Stimulated activated CD4-positive, alpha-beta T cell treated with anti-CD3 and anti-CD28 coated beads, Interleukin-15, amount 100 ng/mL, for 48 hours (primary cell): Measurements from ENCODE around the gene RAPGEF4.

Source experiments
- DNase-seq, 2 donors: peaks; one replicate each; pipeline ENCODE4 v3.0.0-alpha.2; 2020; ENCODE audit warnings: low read depth in 2 of 2

The RAPGEF4 gene

DNA sequence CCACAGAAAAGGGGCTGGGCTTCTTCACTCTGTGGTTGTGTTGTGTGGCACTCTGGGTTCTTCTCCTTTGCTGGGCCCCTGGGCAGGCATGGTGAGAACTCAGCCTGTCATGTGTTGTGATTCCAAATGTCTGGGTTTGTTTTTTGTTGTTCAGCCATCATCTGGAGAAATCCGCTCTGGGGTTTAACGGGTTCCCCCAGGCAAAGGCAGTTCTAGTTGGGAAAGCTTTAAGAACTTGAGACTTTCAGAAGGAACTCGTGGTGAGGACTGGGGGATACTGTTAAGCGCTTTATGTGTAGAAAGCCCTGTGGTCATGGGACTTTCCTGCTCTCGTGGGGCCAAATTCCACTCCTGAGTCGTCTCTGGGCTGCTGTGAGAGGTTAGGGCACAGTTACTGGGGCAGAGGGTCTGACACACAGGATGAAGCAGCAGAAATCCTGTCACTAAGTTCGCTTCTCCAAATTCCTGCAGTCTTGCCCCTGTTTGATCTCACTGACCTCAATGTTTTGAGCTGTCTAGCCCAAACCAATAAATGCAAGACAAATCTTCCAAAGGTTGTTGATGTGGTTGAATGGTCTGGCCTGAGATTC, 87.7 kb downstream of the RAPGEF4 start:
- no peak for DNase-seq

DNA sequence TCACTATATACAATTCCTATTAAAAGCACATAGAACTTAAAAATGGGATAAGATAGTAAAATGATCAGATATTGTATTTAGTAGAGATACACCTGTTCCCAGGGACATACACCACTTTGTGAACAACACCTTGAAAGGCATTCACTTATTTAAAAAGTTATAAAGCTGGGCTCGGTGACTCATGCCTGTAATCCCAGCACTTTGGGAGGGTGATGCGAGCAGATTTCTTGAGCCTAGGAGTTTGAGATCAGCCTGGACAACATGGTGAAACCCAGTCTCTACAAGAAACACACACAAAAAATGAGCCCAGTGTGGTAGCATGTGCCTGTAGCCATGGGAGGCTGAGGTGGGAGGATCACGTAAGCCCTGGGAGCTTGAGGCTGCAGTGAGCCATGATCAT, 90.9 kb downstream of the RAPGEF4 start:
- no peak for DNase-seq

DNA sequence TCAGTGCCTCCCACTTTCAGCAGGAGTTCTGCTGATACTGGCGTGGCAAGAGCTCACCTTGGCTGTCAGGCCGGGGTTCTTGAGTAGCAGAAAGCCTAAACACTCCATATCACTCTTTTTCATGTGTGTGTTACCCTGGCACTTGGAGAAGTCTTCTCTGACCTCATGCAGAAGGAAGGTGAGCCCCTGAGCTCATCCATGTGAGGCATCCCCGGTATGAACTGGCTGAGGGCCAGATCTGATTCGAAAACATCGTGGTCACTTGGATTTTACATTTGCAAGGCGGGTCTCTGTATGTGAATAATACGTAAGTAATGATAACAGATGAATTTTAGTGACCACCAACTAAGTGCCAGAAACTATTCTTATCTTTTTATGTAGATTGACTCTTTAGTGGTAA, 93.6 kb downstream of the RAPGEF4 start:
- DNase-seq = no peak

DNA sequence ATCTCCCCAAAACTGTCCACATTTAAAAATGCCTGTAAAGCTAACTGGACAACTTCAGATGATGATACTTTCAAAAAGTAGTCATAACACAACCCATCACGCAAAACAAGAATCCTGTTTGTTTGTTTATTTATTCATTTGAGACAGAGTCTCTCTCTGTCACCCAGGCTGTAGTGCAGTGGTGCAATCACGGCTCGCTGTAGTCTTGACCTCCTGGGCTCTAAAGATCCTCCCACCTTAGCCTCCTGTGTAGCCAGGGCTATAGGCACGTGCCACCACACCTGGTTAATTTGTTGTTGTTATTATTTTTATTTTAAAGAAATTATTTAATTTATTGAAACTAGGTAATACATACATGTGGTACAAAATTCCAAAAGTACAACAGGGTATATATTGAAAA, 94.8 kb downstream of the RAPGEF4 start:
- no peak for DNase-seq

DNA sequence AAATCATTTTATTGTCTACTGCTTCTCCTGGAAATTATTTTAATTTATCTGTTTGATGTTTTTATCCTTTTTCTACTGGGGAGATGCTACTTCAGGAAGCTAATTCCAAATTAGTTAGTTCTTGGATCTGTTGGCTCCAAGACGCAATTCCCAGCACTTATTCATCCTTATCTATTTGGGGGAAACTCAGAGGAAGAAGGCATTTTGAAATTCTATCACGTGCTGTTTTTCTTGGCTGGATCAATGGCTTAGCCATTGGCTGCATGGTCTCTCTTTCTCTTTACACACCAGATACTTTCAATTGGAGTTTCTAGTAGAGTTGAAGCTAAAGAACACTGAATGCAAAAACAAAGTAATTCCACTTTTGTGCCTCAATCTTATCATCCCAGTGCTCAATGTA, 98.3 kb downstream of the RAPGEF4 start:
- DNase-seq = no peak

DNA sequence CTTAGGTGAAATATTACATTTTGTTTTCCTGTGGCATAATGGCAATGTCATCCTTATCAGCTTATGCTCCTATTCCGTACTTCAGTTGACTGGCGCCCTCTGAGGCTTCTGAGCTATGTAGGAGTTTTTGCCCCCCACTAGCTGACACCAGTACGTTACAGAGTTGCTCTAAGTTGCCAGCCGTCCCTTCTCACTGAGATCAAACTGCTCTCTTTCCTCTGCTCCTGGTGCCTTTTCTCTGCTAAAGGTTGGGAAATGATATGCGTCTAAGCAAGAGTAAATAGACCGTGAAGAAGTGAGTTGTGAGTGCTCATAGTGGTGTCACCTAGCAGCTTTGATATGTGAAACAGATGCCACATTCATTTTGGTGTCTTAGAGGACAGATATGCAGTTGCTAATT, 99.2 kb downstream of the RAPGEF4 start:
- DNase-seq = no peak

DNA sequence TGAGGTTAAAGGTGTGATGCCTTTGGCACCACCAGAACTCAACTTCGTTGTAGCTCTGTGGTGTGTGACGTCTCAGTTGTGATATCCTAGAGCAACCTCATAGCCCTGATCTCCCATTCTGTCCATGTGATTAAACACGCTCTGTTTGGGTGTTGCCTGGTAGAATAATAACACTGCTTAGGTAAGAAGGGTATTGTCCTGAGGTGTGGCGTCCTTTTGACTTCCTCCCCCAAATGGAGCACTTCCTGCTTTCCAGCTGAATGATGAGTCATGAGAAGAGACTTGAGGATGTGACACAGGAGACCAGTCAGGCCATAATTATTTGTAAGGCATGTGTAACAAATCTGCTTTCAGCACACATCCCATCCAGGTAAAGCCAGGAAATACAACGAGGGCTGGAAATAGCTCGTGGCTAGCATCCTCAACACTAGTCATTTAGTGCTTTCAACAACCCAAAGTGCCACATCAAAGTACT, 100.7 kb downstream of the RAPGEF4 start:
- no peak for DNase-seq

DNA sequence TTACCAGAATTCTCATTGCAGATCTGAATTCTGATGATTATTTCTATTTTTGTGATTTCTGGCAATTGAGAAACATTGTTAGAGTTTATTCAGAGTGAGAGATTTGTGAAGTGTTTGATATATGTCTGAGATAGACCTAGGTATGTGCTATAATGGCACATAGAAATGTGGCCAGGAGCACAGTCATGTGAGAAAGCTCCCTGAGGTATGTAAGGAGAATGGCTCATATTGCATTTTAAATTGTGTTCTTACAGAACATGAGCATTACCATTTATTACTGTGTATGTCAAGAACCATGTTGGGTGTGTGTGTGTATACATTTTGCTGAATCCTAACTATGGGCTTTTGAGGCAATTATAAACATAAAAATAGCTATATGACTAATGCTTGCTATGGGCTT, 101.2 kb downstream of the RAPGEF4 start:
- no peak for DNase-seq

DNA sequence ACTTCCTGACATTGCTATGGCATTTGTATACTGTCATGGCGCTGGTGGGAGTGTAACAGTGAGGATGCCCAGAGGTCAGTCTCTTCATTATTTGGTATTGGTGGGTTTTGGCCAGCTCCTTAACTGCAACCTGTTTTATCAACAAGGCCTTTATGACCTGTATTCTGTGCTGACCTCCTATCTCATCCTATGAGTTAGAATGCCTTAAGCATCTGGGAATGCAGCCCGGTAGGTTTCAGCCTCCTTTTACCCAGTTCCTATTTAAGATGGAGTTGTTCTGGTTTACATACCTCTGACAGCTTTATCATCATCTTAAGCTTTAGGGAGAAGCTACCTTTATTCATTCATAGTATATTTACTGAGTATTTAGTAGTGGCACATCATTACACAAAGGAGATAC, 103.8 kb downstream of the RAPGEF4 start:
- DNase-seq = no peak

DNA sequence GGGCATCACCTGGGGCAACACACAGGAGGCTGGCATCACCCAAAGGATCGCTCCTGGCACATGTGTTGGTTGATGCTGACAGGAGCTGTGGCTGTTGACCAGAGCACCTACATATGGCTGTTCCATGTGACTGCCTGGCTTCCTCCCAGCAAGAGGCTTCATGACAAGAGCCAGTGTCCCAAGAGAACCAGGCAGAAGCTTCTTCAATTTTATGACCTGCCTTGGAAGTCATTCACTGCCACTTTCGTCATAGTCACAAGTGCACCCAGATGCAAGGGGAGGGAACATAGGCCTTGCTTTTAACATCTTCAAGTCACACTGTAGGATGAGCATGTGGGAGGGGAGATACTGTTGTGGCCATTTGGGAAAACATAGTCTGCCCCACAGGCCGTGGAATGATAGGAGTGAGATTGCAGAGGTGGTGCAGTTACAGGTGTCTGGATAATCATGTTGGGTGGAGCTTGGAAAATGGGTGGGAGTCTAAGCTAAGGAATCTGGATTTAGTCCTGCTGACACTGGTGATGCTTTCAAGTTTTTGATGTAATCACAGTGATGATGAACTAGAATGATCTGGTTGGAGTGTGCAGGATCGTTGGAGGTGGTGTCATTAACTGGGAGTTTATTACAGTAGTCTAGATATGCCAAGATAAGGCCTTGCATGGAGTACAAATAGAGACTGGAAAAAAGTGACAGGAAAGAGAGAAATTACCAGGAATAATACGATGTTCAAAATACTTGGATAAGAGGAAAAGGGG, 107.0 kb downstream of the RAPGEF4 start:
- DNase-seq = no peak

DNA sequence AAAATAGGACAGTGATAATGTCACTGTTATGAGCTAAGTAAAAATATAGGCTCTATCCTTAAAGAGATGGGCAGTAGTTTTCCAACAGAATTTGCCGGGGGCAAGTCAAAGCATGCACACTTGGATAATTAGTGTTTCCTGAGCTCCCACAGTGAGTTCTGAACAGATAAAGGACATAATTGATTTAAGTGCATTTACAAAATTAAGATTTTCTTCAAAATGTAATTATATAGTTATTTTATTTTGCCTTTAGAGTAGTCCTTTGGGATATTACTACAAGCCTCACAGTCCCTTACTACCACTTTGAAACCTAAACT, 107.6 kb downstream of the RAPGEF4 start:
- DNase-seq = no peak

DNA sequence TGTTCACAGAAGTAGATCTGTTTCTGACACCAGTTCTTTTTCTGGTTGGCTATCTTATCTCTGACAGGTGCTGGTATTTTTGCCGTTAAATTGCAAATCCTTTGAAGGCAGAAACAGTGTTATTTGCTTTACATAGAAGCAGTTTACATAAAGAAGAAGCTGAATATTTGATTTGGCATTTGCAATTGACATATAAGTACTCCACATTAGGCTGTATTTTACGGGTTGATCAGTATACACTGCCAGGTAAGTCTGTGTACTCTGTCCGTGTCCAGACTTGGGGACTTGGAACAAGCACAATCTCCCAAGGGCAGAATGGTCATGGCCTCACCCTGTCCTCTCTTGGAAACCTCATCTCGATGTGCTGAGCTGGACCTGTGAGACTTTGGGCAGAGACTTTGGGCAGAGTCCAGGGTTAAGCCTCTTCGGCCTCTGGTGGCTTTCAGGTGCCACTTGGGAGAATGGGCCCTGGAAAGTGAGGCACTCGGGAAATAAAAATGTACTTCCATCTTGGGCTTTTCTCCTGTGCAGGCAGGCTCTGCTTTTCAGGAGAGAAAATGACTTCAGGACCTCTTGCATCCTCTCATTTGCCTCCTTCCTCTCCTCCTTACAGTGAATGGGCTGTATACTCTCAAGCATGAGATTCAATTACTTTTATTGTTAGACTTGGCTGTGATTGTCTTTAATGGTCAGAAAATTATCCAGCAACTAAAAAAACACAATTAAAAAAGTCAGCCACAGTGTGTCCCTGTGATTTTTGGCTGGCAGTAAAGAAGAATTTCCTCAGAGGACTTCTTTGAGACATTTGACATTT, 108.5 kb downstream of the RAPGEF4 start:
- no peak for DNase-seq

DNA sequence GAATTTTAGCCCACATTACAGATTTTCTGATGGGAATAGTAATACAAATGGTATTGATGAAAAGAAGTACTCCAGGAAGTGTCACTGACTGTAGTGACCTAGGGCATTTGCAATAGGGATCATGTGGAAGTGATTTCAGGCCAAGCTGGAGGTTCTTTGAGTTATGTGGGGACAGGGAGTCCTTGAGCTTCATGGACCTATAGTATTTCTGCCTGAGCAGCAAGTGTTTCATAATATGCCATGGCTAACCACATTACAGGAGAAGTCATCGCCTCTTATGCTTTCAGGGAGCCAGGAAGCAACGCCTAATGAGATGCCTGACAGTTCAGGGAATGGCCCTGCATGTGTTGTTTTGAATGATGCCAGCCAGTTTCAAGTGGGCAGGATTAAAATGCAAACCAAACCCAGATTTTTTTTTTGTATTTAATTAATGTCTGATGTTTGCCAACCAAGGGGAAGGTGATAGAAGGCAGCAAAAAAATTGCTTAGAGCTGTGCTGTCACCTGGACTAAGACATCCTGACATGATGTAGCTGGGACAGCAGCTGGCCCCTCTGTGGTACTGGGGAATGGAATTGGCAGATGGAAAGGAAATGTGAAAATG, 109.5 kb downstream of the RAPGEF4 start:
- DNase-seq = no peak

DNA sequence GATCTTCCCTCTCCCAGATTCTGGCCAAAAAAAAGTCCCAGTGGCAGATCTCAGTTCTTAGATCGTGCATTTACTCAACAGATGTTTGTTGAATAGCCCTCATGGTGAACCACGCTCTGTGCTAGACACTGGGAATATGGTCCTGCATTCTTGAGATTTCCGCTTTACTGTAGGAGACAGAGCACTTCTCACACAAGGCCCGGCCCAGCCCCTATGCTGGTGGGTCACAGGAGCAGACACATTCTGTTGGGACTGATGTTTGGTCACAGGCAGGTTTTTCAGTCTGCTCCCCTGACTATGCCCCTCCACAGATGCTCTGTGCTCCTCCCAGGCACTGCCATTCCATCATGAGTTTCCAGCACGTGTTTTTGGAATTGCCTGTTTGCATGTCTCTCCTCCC, 110.9 kb downstream of the RAPGEF4 start:
- no peak for DNase-seq

DNA sequence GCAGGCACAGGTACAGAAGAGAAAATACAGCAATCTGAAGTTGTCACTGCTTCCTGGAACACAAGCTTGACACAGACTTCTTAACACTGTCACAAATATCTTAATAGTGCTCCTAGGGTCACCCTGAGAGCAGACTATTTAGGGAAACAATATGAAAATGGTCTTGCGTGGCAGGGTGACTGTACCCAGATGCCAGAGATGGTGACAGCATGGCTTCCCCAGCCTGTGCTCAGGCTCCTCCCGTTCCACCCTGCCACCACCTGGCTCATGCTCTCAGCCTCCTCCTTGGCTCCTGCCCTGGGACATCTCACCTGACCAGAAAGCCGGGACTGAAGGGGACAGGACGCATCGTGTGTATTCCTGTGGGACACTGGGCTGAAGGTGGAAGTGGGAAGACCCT, 111.5 kb downstream of the RAPGEF4 start:
- no peak for DNase-seq

DNA sequence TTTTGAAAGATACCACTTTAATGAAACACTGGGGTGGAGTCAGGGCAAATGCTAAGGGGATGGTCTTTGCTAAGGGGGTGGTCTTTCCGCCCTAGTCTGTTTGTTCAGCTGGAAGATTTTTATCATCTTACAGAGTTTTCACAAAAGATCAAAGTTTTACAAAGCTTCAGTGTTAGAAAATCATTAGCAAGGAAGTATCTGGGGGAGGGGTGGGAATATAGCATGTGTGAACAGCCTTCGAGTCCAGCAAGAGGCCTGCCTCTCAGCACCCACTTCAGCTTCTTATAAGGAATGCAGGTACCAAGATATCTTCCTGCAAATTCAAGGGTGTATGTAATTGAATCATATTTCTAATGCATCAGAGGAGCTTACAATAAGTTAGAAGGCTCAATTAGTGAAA, 112.9 kb downstream of the RAPGEF4 start:
- DNase-seq = no peak

DNA sequence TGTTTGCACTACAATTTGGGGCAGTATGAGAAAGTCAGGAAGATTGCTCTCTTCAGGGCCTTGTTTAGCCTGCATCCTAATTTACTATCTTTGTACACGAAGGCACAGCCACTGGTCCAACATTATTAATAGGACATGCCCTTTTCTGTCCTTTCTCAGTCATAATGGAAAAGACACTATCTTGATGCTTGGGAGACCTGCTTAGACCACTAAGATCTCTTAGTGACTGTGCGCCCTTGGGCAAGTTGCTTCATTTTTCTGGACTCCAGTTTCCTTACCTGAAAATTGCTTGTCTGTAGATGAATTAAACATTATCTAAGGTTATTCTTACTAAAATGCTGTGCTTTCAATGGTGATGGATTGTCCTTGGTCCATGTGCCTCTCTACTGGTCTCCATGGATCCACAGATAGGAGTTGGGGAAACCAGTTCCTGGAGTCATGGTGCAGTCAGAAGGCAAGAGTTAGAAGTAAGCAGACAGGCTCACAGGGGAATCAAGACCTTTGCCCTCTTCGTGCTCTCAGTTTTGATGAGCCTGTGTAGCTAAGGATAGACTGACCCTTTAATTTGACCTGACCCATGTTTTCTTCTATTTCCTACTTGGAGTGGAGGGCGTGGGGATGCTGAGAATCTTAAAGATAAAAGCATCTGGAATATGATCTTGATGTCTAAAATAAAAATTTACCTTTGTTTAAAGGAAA, 114.0 kb downstream of the RAPGEF4 start:
- DNase-seq = no peak

DNA sequence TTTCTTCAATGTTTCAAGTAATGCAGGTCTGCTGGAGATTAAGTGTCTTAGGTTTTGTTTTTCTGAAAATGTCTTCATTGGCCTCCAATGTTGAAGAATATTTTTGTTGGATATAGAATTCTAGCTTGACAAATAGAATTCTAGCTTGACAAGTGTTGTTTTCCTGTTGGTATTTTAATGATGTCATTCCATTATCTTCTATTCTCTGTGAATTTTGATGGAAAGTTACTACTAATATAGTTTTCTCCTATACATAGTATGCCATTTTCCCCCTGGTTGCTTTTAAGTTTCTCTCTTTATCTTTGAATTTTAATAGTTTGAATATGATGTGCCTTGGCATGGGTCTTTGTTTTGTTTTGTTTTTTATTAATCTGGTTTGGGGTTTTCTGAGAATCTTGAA, 119.9 kb downstream of the RAPGEF4 start:
- no peak for DNase-seq

DNA sequence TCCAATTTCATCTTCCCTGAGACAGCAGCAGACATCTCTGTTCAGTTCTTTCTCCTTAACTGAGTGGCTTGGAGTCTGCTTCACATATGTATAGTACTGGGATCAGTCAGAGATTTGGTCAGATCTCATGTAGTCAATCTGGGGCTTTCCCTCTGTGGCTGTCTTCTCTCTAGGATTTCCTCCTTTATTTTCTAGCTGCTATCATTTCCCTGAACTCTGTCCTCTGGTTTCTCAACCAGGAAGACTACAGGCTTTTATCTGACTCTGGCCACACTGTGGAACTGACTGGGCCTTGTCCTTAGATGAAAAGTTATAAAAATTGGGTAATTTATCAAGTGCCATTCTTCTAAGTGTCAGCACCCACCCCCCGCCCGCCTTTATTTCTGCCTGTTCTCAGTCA, 121.0 kb downstream of the RAPGEF4 start:
- no peak for DNase-seq

DNA sequence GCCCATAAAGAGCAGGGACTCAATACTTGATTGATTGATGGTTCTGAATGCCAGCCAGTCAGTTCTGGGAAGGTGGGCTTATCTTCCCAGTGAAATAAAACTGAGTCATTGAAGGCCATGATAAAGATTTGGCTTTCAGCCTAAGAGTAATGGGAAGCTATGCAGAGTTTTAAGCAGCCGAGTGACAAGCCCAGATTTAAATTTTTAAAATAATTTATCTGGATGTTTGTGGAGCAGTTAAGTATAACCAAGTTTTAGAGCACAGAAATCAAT, 122.8 kb downstream of the RAPGEF4 start:
- DNase-seq = no peak

DNA sequence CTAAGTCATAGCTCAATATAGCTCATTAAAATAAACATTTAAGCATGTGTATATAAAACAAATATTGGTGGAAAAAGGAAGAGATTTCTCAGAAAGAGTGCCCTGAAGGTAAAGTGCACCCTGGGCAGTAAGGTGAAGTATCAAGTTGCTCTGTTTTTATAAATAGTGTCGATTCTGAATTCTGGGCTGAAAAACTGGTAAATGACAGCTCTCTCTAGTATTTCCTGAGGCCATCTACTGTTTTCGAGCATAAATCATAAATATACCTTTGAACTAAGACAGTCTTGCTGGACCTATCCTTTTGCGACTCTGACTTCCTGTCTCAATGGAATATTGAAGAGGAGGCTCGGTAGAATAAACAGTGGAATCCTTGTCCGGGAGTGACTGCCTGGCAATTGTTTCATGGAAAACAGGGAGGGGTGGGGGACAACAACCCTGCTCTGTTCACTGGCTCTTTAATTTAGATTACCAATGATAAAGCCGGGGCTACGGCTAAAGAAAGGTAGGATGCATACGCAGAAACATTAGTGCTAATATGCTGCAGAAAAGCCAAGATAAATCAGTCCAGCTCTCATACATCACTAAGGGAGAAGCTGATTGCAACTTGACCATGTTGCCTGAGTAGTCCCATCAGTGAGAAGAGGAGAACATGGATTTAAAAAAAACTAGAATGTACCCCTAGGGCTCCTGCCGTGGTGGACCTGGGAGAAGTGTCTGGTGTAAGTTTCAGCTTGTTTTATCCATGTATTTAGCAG, 124.1 kb downstream of the RAPGEF4 start:
- no peak for DNase-seq

DNA sequence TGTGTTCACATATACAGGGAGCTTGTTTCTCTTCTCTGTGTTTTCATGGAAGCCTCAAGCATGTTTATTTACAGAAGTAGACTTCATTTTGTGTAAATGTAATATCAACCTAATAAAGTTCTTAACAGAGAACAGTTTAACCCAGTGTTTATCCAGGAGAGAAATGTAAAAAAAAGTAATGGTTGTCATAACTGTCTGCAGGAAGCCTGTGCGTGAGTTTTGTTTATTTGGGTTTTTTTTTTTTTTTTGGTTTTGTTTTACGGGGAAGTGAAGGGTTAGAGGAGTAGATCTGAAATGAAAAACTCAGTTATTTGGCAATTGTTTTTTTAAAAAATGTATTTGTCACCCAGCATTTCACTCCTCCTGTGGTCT, 124.7 kb downstream of the RAPGEF4 start:
- DNase-seq = no peak
